Fibroblast of skin of right biceps (primary cell): ENCODE results near the gene ACADM.
"Not testable (repeated sequence)": the region's sequence is repeated elsewhere in the genome, so short reads cannot be mapped to it uniquely, and the experiment has no call there.

Experiments used
- DNase-seq: peaks from one replicate; pipeline ENCODE4 v3.0.0-alpha.2; 2013

ACADM gene

DNA sequence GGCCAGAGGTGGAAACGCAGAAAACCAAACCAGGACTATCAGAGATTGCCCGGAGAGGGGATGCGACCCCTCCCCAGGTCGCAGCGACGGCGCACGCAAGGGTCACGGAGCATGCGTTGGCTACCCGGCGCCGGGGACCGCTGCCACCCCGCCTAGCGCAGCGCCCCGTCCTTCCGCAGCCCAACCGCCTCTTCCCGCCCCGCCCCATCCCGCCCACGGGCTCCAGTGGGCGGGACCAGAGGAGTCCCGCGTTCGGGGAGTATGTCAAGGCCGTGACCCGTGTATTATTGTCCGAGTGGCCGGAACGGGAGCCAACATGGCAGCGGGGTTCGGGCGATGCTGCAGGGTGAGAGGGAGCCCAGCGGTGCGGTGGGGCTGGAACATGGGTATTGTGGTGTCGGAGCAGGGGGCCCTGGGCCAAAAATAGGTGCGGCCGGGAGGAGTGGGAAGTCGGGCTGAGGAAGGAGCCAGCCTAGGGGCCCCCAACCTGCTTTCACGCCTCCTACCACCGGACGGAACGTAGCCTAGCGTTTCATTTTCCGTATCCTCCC lies at the start of gene ACADM:
ACADM (plus strand) TSS at position 238 of the 551 bp plus-strand sequence; CDS start at position 317, 79 bp downstream.
- peak; percentile 81 for DNase-seq

DNA sequence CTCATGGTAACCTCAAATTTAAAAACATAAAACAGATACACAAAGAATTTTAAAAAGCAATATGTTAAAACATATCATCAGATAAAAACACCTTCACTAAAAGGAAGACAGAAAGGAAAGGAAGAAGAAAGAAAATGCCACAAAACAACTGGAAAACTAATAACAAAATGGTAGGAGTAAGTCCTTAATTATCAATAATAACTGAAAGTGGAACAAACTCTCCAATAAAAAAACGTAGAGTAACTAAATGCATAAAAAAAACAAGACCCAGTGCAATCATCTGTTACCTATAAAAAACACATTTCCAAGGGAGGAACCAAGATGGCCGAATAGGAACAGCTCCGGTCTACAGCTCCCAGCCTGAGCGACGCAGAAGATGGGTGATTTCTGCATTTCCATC lies 47.1 kb upstream of the ACADM start:
- DNase-seq = no peak

DNA sequence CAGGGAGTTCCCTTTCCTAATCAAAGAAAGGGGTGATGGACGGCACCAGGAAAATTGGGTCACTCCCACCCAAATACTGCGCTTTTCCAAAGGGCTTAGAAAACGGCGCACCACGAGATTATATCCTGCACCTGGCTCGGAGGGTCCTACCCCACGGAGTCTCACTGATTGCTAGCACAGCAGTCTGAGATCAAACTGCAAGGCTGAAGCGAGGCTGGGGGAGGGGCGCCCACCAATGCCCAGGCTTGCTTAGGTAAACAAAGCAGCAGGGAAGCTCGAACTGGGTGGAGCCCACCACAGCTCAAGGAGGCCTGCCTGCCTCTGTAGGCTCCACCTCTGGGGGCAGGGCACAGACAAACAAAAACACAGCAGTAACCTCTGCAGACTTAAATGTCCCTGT lies 46.5 kb upstream of the ACADM start:
- DNase-seq = not testable (repeated sequence)

DNA sequence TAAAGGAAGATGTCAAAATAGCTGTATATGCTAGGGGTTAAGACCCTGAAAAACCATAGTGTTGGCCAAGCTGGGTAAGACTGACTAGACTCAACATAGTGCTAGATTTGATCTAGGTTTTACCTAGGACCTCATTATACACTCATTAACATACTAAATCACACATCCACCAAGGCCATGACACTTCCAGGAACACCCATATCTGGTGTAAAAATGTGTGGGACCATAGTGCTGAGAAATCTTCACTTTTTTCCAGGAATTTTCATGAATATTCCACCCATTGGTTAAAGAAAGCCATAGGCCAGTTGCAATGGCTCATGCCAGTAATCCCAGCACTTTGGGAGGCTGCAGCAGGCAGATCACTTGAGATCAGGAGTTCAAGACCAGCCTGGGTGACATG lies 34.0 kb upstream of the ACADM start:
- no peak for DNase-seq

DNA sequence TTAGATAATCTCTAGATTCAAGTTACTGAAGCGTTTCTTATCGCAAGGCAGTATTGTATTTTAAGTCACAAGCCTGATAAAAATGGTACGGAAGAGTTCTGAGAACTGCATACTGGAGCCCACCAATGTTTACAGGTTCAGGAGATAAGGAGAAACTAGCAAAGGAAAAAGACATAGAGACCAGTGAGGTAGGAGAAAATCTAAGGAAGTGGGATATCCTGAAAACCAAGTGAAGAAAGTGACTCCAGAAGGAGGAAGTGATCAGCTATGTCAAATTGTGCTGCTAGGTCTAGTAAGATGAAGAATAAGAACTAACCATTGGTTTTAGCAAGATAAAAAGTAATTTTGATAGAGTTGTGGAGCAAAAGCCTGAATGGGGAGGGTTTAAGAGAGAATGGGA lies 31.0 kb upstream of the ACADM start:
- DNase-seq = no peak

DNA sequence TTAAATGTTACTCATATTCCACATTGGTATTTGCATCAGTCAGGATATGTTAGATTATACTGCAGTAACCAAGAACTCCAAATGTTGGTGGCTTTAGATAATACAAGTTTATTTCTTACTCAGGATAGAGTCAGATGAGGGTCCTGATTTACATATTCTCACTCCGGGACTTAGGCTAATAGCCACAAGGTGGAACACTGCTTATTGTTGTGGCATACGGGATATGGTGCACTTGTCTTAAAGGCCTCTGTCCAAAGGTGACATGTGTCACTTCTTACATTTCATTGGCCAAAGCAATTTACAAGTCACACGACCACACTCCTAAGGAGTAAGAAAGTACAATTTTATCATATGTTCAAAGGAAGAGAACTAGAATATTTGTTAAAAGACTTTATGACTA lies 28.5 kb upstream of the ACADM start:
- no peak for DNase-seq

DNA sequence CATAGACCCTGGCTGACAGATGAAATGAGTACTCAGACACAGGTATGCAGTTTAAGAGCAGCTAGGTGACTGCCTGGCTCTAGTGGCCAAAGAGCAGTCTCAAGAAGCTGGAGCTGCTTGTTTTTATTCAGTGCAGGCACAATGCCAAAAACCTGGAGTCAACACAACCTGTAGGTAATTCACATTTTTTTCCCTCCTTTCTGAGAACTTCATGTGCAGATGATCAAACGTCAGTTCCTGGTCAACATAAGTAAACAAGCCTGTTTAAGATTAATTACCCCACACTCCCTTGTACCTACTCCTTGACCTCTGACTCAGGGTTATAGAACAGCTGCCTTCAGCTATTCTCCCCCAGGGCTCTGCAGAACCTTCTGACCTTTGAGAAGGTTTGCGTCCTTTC lies 17.3 kb upstream of the ACADM start:
- no peak for DNase-seq

DNA sequence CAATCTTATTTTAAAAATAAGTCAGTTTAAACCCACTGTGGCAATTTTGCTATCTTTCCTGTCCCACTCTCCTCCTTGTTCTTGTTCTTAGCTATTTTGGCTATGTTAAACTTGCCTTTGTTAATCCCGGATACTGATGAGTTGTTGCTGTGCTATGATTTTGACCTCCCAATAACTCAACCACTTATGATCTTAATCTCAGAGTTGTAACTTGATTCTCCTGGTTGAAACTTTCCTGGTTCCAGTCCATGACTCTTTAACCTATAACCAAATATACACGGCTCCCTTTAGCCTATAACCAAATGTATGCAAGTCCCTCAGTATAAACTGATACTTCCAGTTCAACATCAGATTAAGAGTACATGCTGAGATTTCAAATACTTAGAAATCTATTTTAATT lies 15.6 kb upstream of the ACADM start:
- DNase-seq = no peak

DNA sequence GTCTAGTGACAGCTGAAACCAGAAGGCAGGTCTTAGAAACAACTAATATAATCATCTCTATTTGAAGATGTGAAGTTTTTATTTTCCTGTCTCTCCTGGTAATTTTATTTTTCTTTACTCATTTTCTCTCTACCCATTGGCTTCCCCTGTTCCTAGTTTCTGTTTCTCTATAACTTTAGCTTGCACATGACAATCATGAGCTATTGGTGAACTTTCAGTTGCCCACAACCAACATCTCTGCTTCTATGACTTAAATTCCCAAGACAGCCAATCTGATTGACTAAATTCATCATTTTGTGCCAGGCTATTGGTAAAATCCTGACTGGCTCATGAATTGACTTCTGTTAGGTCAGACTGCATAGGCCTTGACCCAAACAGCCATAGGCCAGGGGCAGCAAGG lies 13.7 kb upstream of the ACADM start:
- DNase-seq = no peak

DNA sequence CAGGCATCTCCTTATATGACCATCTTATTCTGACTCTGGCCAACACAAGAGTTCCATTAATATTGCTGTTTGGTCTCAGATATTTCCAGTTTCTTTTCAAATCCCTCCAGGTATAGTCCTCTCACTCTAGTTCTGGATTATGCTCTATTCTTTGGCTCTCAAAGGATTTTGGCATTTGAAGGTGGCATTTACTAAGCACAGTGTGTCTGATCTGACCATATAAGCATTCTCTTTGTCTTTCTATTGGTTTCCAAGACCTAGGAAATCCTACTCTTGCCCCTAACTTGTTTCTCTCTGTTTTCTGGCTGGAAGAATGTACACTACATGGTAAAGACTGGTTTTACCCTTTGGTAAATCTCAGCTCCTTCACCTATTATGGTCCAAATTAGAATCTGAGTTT lies 12.7 kb upstream of the ACADM start:
- DNase-seq = no peak

DNA sequence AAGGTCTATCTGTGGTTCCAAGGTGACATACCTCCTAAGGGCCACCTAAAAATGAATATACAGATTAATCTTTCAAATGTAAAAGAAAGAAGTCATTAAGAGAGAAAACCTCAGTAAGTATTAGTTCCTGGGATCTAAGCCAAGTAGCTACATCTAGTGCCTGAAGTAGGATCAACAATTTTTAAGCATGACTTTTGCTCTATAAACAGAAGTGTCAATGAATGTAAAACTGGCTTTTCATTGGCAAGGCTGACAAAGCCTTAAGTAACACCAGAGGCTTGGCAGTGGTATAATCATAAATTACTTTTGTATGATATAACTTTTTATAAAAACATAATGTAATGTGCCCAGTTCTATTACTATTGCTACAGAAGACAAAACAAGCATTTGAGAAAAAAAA lies 12.2 kb upstream of the ACADM start:
- DNase-seq = no peak

DNA sequence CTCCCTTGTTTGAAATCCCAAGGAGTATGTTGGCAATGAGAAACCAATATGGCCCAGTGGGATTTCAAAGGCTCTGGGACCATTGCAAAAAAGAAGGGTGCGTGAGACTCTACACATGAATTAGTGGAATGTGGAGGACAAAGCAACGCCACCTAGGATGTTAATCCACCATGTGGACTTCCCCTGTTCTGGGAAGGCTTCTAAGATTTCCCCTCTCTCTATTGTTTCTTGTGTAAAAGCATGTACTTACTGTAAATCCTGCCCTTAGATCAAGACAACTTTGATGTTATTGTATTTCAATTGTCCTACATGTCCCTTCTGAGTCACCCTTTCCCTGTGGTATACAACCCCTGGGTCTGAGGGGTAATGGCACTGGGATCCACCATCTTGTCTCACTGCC lies 4.7 kb upstream of the ACADM start:
- DNase-seq = no peak

DNA sequence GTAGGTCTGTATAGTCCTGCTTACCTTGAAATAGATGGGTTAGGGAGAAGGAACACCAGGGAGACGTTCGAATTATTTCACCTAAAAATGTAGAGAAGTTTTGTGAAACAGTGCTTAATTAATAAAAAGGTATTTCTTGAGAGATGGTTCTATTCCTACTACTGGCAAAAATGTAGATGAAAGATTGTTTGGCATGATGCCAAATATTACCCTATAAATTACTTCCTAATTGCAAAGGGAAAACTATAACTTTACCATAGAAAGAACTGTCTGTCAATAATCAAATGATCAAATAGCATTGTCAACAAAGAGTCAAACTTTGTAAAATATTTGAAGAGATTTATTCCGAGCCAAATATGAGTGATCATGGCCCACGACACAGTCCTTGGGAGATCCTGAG lies 4.2 kb upstream of the ACADM start:
- no peak for DNase-seq

DNA sequence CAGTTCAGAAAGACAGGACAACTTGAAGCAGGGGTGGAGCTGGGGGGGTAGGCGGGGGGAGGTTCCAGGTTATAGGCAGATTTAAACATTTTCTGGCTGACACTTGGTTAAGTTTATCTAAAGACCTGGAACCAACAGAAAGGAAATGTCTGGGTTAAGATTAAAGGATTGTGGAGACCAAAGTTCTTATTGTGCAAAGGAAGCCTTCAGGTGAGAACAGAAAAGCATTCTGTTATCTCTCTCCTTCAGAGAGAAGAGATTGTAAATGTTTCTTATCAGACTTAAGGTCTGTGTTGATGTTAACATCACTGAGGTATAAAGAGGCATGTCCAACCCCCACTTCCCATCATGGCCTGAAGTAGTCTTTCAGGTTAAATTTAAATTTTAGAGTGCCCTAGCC lies 3.7 kb upstream of the ACADM start:
- no peak for DNase-seq

DNA sequence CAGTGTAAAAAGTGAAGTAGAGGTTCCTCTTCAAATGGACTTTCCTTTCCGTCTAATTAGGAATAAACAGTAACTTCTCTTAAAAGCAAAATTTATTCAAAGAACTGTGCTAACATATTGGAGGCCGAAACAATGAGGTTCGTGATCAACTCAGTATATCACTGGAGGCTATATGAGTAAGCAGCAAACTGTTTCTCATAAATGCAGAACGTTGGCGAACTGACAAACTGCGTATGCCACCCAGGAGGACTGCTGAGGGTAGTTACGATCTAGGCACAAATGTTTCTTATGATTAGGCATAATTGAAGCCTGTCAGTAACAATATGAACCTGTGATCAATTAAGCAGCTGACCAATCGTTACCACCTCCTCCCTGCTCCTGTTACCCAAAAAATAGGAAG lies 2.3 kb upstream of the ACADM start:
- not testable (repeated sequence) for DNase-seq

DNA sequence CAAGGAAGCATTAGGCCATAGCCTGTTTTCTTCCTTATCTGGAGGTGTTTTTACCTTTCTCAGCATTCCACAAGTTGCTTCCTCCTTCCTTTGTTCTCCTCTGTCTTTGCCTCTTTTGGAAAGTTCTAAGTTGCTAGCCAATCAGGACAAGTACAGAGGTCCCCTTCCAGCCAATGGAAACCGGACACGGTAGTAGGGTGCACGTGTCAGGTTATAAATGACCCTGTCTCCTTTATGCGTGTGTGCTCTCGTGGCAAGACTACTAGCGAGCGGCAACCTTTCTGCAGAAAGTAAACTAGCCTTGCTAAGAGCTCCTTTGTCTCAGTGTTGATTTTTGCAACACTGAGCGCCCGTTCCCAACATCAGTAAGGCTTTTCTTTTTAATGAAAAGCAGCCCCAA lies 1.5 kb upstream of the ACADM start:
- no peak for DNase-seq

DNA sequence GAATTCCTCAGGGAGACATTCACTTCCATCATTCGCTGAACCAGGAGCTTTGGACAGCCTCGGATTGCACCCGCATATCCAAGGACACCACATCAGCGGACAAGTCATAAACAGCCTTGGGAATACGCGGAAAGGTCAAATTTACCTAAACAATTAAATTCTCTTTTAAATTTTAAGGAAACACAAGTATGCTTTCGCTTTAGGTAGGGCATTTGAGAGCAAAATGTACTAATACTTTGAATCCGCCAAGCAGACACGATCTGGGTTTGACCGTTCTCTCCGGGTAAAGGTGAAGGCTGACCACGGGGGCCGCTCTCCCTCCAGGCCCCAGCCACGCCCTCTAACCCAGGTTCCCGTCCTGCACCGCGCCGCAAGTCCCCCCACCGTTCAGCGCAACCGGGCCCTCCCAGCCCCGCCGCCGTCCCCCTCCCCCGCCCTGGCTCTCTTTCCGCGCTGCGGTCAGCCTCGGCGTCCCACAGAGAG lies 479 bp upstream of the ACADM start:
- peak; percentile 73 for DNase-seq

DNA sequence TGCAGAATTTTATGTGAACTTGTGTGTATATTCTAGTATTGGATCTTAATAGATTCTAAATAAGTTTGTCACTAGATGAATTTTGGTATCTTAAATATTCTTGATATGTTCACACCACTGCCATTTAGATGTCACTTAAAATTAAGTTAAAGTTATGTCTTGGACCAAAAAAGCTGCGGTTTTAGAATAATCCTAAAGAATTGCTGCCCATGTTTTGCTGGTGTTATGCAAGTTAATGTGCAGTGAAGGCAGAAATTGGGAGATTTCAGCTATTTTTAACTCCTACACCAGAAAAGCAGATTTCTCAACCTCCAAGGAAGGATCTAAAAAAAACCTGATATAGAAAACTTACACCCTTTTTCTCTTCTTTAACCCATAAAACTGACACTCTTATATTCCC lies 757 bp downstream of the ACADM start:
- peak; percentile 33 for DNase-seq

DNA sequence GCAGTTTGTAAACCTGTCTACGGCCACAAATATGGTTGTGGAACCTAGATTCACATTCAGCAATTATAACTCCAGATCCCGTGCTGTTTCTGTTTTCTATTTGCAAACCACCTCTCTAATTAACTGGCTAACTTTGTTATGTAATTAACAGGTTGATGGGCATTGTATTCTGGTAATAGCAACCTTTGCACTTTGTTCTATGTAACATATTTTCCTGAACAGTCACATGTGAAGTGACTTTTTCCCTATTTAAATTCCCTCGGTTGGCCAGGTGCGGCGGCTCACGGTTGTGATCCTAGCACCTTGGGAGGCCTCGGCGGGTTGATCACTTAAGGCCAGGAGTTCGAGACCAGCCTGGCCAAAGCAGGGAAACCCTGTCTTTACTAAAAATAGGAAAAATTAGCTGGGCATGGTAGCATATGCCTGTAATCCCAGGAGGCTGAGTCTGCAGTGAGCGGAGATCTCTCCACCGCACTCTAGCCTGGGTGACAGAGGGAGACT lies 1.4 kb downstream of the ACADM start:
- no peak for DNase-seq

DNA sequence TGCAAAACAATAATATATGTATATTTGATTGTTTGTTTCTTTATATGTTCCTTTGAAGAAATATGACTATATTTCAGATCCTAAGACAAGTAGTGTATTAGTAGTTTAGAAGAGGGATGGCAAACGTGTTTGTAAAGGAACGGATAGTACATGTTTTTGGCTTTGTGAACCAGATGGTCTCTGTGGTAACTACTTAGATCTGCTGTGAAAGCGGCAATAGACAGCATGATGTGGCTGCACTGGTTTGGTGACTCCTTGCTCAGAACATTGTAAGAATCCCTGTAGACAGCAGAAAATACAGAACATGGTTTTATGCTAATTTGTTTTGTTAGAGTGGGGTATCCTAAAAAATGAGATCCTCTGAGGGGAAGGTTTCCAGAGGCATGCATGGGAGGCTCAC lies 3.1 kb downstream of the ACADM start:
- no peak for DNase-seq

DNA sequence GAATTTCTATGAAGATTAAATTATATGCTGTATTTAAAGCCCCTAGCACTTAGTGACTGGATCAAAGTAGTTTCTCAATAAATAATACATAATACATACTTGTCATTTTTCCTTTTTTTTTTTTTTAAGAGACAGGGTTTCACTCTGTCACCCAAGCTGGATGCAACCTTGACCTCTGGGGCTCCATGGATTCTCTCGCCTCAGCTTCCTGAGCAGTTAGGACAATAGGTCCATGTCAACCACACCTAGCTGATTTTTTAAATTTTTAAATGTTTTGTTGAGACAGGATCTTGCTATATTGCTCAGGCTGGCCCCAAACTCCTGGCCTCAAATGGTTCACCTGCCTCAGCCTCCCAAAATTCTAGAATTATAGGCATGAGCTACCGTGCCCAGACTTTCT lies 5.9 kb downstream of the ACADM start:
- no peak for DNase-seq

DNA sequence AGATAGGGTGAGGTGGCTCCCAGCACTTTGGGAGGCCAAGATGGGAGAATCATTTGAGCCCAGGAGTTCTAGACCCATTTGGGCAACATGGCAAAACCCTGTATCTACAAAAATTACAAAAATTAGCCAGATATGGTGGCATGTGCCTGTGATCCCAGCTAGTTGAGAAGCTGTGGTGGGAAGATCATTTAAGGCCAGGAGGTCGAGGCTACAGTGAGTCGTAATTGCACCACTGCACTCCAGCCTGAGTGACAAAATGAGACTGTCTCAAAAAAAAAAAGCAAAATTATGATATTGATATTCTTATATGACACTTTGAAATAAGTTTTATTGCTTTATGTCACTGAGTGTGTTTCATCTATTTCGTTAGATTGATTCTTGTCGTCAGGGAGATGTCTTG lies 7.4 kb downstream of the ACADM start:
- DNase-seq = peak; percentile 24

DNA sequence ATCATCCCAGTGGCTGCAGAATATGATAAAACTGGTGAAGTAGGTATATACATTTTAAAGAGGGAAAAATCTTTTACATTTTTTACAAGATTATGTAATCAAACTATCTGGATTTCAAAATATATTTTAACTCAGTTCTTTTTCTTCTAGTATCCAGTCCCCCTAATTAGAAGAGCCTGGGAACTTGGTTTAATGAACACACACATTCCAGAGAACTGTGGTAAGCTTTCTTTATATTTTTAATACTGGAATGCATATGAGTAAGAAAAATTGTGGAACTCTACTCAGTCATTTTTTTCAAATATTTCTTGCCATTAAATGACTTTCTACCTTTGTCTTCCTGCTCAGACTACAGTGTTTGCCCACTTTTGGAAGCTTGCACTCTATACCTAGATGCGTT lies 8.2 kb downstream of the ACADM start:
- DNase-seq = peak; percentile 71

DNA sequence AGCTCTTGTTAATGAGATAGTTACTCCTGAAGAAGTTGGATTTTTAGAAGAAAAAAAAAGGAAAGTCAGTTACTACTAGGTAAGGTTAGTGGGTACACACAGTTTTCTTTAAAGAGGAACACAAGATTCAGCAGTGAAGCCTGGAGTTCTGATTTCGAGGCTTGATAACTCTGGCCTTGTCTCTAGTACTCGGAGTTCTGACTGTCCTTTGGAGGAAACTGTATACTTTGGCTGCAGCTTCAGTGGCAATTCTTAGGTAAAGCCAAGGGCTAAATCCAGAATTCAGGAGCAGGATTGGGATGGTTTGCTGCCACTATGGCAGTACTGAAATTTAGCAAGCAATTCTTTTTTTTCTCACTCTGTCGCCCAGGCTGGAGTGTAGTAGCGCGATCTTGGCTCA lies 9.2 kb downstream of the ACADM start:
- no peak for DNase-seq

DNA sequence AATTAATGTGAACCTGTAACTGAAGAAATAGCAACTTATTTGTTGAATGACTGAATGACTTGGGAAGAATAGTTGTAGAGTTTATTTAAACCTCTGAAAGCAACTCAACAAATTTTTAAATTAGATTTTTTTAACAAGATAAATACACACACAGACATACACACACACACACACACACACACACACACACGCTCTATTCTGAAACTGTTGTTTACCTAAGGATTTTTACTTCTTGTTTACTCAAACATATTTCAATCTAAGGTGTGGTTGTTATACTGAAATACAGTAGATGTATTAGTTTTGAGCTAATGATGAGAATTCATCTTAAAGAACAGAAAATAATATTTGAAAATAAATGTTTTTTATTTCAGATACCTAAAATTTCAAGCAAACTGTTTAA lies 11.5 kb downstream of the ACADM start:
- DNase-seq = no peak
